ENCODE data around the gene HSF2. TPM values are rescaled to one million over a fixed set of nuclear protein-coding genes. Genes with fewer than 3 reads are reported as not detected.

HSF2 gene
- 3.9 to 7.4 TPM (median 7.1 TPM) in 5 replicates for total RNA-seq (2022; extraction: Qiagen RNA extraction)

GRCh38 chr6:122399348-122400120 lies at the start of gene HSF2:
Gene HSF2, plus strand, starts transcription at chr6:122399652. Its CDS starts 86 bp downstream, at chr6:122399738.

GRCh38 chr6:122471107-122472021 lies 71.9 kb downstream of the HSF2 start, which contains the start of gene SERINC1:
Gene SERINC1, minus strand, starts transcription at chr6:122471807. Its CDS starts 70 bp downstream, at chr6:122471737.

Other genes starting within 250 kb of the HSF2 start
- 68.7 to 103 TPM (median 82.7 TPM) in 5 replicates for gene SERINC1, start 72.2 kb downstream of the HSF2 start, total RNA-seq (2022; extraction: Qiagen RNA extraction)
- gene PKIB, start 210.8 kb downstream of the HSF2 start, total RNA-seq (2022; extraction: Qiagen RNA extraction), result 0.59 to 0.75 TPM (median 0.73 TPM) in 5 replicates